GM19395 (cell line): ENCODE results near the gene DUS1L.

Experiments used
- ATAC-seq: cut with Tn5 transposase; IDR thresholded peaks from one replicate; pipeline ENCODE4 v1.9.1; 2021; ENCODE audit warnings: mild to moderate bottlenecking, moderate library complexity; ENCODE audit not compliant: unreplicated experiment

DUS1L gene

DNA sequence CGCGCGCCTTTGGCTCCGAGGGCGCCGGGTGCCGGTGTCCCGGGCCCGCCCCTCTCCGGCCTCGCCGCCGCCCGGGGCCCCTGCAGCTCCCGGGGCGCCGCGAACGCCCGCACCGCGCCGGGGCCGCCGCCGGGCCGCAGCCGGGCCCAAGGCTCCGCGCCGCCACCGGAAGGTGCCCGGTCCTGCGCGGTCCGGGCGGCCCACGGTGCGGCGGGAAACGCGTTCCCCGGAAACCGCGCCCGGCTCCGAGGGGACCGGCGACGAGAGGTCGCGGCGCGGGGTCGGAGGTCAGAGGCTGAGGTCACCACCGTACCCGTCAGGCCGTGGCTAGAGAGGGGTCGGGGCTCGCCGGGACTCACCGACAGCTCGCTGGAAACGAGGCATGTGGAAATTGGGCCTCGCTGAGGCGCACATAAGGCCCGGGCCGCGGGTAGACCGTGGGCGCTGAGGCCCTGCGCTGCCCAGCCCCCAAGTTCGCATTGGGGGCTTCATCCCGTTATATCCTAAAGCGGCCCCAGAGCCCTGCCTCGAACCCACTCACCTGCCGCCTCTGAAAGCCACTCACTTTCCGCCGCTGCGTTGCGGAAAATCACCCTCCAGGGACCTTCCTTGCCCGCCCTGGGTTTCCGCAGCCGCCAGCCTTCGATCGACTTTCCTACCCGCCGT, at the start of gene DUS1L:
TSS of gene DUS1L (minus strand) at position 167 of the 666 bp plus-strand sequence. CDS start 745 bp downstream, outside the sequence.
- peak; percentile 61 for ATAC-seq

DNA sequence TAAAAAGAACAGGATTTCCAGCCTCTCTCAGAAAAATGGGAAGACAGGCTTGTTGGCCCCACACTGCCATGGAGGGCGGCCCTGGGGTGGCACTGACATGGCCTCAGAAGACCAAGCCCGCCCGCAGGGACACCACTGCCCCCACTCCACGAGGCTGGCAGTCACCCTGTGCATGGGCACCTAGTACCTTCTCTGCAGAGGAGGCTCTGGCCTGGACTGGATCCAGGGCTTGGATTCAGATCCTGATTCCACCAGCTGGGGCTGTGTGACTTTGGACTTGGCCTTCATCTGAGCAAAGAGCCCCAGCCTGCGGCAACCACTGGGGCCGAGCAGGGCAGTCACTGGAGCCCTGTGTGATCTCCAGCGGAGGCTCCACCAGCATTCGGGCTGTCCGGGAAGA, 49.3 kb upstream of the DUS1L start:
- ATAC-seq, result no peak

GRCh38 chr17:82114447-82114846, 48.8 kb upstream of the DUS1L start:
- ATAC-seq, result no peak

DNA sequence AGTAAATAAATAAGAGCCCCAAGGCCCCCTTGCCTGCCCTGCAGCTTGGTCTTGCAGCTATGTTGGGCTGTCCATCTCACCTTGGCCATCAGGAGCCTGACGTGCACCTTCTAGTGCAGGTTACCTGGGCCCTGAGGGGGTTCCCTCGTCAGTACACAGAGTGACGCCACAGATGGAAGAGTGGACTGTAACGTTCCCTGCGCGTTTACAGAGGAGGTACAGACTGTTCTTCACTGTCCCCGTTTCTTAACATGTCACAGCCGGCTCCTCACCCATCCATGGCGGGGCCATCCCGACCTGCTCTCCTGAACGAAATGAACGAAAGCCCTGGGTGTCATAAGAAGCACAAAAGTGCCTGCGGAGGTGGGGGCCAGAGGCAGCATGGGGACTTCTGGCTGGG, 48.3 kb upstream of the DUS1L start:
- ATAC-seq, result no peak

DNA sequence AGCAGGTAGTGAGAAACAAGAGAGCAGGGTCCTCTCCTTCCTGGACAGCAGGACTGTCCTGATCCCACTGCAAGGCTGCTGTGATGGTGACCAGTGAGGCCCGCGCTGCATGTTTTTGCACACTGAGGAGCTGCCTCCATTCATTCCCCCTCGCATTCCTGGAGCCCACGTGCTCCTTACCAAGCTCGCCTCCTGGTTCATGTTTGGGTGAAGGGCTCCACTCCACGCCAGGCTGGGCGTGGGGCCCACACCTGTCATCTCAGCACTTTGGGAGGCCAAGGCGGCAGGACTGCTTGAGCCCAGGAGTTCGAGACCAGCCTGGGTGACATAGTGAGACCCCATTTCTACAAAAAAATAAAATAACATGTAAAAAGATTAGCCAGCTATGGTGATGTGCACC, 47.8 kb upstream of the DUS1L start:
- ATAC-seq, result no peak

DNA sequence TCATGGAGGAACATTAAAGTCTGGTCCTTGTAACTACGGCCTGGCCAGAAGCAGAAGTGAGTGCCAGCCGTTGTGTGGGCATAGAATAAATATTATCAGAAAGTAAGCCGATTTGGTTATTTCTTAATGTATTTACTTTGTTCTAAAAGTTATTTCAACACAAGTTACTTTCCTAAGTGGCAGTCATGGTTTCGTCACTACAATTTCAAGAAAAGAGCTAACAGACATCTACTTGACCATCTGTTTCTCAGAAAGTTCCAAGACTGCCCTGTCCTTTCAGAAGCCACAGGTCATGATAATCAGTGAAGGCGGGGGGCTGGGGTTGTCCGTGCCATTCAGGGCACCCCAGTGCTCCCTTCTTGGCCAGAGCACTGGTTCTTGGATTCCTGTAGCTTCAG, 47.3 kb upstream of the DUS1L start:
- ATAC-seq, result no peak

DNA sequence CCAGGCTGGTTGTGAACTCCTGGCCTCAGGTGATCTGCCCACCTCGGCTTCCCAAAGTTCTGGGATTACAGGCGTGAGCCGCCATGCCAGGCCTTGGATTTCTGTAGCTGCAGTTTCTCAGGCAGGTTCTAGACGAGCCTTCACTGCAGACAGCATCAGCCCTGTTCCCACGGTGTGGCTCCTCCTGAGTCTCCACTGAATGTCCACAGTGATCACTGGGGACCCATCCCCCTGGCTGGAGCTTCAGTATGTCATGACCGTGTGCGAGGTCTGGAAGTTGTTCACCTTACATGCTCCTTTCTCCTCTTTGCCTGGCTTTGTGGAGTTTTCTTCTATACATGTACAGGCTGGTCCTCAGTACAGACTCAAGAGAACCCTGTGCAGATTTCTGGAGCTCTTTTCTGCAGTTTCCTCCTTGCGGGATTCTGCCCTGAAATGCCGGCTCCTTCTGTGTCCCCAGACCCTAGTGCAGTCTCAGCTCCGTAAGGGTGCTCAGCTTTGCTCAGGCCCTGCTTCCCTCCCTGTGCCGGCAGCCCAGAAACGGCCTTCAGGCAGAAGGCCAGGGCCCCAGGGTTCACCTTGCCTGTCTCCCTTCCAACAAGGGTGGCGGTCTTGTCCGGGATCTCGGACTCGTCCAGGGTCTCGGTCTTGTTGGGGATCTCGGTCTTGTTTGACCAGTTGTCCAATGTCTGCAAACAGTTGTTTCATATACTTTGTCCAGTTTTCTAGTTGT, 46.7 kb upstream of the DUS1L start:
- ATAC-seq, result no peak

GRCh38 chr17:82110298-82110697, 44.7 kb upstream of the DUS1L start:
- no peak for ATAC-seq

DNA sequence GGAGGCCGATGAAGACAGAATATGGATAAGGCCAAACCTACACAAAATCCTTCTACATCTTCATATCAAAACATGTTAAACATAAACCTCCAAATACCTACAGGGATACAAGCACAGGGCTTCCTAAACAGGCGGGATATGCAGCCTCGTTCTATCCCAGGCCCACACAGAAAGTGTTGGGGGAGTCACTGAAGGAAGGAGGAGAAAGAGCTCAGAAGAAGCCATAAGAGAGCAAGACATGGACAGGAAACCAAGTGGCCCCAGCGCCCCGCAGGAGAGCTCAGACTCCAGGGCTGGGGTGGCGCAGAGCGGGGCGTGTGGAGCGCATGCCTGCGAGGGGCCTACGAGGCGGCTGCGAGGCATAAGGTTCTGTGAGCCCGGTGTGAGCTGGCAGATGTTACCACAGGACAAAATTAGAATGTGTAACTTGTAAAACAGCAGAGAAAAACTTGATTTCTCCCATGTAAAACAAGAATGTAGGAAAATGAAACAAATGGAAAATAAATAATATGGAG, 43.4 kb upstream of the DUS1L start:
- ATAC-seq, result no peak

DNA sequence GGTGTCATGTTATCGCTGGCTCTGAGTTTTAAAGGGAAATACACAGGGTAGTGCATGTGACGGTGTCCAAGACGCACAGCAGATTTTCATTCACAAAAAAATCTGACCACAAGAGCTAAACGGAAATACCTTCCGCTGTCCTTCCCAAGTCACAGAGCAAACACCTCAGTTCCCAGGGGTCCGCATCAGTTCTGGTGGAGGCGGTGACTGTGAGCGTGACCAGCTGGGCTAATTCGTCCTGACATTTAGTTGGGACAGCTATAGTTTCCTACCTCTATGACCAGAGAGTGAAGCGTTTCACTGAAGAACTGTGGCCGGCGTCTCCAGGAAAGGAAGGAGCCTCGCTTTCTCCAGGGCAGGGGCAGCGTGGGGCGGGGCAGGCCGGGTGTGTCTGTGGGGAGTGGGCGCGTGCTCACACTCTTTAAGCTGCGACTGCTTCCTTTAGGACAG, 42.9 kb upstream of the DUS1L start:
- no peak for ATAC-seq

GRCh38 chr17:82108038-82108437, 42.4 kb upstream of the DUS1L start:
- ATAC-seq, result no peak

GRCh38 chr17:82107341-82107860, 41.8 kb upstream of the DUS1L start:
- no peak for ATAC-seq

DNA sequence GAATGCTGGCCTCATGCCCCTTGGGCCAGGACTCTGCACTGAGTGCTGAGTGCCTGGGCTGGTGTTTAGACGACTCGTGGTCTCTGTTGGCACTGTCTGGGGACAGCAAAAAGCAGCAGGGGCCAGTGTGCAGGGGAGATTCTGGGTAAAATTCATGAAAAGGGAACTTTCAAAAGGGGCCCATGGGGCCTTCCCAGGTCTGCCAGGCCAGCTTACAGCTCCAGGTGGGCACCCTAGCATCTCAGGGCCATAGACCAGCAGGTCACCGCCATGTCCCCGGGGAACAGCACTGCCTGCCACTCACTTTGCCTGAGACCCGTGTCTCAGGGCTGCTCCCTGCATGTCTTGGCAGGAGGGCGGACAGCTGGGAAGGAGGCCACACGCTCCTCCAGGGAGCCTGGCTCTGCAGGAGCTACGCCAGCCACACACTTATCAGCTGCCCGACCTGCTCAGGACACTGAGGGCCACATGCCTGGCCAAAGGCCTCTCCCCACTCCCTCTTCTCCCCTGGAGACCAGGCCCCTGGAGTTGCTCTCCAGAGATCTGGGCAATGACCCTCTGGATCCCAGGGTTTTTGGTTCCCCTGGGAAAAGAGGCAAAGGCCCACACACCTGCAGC, 41.2 kb upstream of the DUS1L start:
- ATAC-seq, result no peak

DNA sequence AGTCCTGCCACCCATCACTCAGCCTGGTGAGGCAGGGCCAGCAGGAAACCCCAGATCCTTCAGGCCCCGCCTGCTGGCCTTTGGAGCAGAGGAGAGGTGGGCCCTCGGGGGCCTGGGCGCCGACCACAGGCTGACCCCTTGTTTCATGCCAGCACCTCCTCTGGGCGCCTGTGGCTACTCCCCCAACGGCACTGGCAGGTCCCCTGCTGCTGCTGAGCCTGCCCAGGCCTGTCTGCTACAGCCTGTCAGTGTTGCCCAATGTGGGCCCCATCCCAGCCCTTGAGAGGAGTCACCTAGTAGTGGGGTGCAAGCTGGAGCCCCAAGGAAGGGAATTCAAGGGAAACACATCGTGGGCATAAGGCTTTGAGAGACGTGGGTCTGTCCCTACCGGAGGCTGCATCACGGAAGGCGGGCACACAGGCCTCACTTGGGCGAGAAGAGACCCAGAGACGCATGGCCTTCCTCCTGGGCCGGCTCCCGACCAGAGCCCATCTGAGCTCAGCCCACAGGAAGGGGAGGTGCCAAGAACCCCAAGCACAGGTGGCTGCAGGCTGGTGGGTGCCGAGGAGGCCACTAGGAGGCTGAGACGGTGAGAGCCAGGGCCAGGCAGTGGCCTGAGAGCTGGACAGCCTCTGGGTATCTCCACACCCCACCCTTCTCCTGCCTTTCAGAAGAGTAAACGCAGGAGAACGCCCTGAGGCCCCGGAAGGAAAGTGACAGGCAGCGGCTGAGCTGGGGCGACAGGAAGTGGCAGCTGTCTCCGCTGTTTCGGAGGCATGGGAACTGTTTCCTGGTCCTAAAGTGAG, 40.5 kb upstream of the DUS1L start:
- peak; percentile 88 for ATAC-seq

GRCh38 chr17:82105417-82105881, 39.8 kb upstream of the DUS1L start:
- no peak for ATAC-seq

GRCh38 chr17:82104797-82105416, 39.3 kb upstream of the DUS1L start:
- ATAC-seq, result no peak

- ATAC-seq, result no peak
Observed at GRCh38 chr17:82103553-82104451, 38.2 kb upstream of the DUS1L start.

- no peak for ATAC-seq
Observed at GRCh38 chr17:82101767-82102679, 36.4 kb upstream of the DUS1L start.
